Suppressor macrophage treated with lipopolysaccharide for 4 hours (primary cell): ENCODE data around the gene CCL24.
"Not testable (repeated sequence)": the region's sequence is repeated elsewhere in the genome, so short reads cannot be mapped to it uniquely, and the experiment has no call there.

ENCODE experiments used
- DNase-seq: peaks from one replicate; pipeline ENCODE4 v3.0.0-alpha.2; 2020

CCL24 gene

GRCh38 chr7:75779516-75779915 is 34.1 kb downstream of the CCL24 start:
- DNase-seq = not testable (repeated sequence)

DNA sequence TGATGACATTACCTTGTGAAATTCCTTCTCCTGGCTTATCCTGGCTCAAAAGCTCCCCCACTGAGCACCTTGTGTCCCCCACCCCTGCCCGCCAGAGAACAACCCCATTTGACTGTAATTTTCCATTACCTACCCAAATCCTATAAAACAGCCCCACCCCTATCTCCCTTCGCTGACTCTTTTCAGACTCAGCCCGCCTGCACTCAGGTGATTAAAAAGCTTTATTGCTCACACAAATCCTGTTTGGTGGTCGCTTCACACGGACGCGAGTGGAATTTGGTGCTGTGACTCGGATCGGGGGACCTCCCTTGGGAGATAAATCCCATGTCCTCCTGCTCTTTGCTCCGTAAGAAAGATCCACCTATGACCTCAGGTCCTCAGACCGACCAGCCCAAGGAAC is 34.6 kb downstream of the CCL24 start:
- not testable (repeated sequence) for DNase-seq

DNA sequence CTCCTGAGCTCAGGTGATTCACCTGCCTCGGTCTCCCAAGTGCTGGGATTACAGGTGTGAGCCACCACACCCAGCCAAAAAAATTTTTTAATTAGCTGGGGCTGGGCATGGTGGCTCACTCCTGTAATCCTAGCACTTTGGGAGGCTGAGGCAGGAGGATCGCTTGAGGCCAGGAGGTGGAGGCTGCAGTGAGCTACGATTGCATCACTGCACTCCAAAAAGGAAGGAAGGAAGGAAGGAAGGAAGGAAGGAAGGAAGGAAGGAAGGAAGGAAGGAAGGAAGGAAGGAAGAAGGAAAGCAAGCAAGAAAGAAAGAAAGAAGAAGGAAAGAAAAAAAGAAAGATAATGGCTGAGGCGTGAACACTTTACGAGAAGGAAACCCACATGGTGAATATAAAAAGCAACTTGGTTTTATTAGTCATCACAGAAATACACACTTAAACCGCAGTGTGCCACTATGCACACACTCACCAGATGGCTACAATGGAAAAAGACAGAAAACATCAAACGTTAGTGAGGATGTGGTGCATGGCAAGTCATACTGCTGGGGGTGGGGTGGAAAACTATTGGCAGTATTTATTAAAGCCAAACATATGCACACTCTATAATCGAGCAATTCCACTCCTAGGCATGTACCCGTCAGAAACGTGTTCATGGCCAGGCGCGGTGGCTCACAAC is 37.2 kb downstream of the CCL24 start:
- peak; percentile 14 for DNase-seq

- DNase-seq = not testable (repeated sequence)
Observed at GRCh38 chr7:75773958-75774357, 39.6 kb downstream of the CCL24 start.

DNA sequence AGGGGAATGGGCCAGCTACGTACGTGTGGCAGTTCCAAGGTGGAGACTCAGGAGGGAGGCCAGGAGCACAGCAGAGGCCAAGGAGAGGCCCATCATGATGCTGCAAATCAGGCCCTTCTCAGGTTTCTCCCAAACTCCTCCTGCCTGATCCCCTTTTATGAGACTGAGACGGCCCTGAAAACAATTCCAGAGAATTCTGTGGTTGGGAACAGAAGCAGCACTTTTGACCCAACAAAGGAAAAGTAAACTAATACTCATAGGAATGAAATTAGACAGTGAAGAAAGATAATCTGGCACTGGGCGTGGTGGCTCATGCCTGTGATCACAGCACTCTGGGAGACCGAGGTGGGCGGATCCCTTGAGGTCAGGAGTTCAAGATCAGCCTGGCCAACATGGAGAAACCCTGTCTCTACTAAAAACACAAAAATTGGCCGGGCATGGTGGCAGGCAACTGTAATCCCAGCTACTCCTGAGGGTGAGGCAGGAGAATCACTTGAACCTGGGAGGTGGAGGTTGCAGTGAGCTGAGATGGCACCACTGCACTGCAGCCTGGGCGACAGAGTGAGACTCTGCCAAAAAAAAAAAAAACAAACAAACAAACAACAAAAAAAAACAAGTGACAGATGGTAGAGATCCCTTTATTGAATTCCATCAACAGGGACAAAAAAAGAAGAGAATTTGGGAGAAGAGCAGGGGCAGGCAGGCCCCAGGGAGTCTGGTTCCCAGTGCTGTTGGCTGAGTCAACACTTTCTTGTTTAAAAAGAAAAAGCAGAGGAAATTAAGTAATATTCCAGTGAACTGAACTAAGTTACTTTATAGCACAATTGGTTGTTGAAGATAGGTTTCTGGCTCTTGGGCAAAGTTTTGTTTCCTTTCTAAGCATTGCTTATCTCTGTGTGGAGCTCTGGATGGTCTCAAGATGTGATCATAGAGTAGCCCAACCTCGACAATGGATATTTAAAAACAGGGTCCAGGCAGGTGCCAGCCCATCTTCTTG is 41.2 kb downstream of the CCL24 start, which contains the start of gene CCL26:
TSS of gene CCL26 (minus strand) at position 131 of the 997 bp plus-strand sequence. CDS start at position 96, 35 bp downstream.
- no peak for DNase-seq

DNA sequence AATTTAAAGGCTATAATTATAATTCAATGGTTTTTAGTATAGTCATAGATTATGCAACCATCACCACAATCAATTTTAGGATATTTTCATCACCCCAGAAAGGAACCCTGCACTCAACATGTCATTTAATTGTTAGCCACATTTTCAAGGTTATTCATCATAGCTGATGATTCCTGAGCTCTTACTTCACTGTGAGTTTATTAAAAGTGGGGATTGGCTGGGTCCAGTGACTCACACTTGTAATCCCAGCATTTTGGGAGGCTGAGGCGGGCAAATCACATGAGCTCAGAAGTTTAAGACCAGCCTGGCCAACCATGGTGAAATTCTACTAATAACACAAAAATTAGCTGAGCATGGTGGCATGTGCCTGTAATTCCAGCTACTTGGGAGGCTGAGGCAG is 42.4 kb downstream of the CCL24 start:
- no peak for DNase-seq

DNA sequence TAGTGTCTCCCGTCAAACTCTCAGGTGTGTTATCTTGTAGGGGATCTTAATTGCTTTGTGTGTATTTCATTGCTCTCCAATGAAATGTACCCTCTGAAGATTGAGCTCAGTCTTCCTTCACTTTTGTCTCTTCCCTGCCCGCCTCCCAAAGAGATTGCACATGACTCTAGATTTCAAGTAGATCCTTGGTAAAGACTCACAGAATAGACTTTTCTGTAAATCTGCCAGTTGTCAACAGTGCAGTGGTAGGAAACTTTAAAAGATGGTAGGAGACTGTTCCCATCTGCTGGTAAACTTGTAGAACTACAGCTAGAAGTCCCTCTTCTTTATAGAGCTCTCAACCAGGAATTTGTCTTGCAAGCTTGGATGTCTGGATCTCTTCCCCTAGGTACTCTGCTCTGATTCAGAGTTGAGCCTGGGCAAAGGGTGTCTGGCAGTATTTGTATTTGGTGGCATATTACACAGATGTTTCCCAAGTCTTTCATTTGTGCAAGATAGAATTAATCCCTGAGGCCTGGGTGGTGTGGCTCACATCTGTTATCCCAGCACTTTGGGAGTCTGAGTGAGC is 51.2 kb downstream of the CCL24 start:
- peak; percentile 65 for DNase-seq

GRCh38 chr7:75761801-75762200 is 51.8 kb downstream of the CCL24 start:
- DNase-seq = not testable (repeated sequence)
